ENCODE results near the gene TYMS. TPM values are rescaled to one million over a fixed set of nuclear protein-coding genes. Genes with fewer than 3 reads are reported as not detected.

The TYMS gene
- total RNA-seq, 1 experiment from 2014 or later: 140 TPM

DNA sequence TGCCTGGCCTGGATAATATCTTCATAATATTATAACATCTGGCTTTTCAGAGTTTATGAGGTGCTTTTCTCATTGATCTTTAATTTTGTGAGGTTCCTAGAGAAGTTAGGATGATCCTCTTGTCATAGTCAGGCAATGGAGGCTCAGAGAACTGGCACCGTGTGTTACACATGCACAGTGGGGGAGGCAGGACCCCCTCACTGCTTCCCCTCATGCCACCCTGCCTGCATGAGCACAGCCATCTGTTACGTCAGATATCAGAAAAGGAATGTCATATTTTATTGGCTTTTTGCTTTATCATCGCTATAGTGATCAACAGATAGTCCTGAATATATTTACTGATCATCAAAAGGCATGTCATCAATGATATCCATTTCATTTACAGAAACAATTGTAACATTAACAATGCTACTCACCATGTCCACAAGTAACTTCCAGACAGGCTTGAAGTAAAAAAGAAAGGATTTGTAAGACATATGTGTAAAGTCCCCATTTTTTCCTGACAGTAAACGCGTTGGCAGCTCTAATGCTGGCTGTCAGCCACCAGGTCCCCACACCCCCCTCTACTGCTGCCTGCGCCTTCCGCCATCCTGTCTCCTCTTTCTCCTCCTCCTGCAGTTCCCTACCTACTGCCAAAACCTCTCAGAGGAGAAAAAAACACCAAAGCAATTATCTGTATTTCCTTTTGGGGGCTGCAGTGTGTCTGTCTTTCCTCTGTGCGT, 36.2 kb downstream of the TYMS start:
- TF ChIP-seq, protein P1, sequence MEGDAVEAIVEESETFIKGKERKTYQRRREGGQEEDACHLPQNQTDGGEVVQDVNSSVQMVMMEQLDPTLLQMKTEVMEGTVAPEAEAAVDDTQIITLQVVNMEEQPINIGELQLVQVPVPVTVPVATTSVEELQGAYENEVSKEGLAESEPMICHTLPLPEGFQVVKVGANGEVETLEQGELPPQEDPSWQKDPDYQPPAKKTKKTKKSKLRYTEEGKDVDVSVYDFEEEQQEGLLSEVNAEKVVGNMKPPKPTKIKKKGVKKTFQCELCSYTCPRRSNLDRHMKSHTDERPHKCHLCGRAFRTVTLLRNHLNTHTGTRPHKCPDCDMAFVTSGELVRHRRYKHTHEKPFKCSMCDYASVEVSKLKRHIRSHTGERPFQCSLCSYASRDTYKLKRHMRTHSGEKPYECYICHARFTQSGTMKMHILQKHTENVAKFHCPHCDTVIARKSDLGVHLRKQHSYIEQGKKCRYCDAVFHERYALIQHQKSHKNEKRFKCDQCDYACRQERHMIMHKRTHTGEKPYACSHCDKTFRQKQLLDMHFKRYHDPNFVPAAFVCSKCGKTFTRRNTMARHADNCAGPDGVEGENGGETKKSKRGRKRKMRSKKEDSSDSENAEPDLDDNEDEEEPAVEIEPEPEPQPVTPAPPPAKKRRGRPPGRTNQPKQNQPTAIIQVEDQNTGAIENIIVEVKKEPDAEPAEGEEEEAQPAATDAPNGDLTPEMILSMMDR (conservative IDR thresholded peaks at IDR 0.05): no peak
- no peak overlapping the region for H2BK15ac ChIP-seq (ENCODE audit: low read depth, low read length)
- H3K27me3 ChIP-seq (ENCODE audit: insufficient read depth, low read length): no peaks in the 10 kb centered on the region
- no peak overlapping the region for H3K9ac ChIP-seq (ENCODE audit: extremely low read depth, insufficient read length, low read length)
- no peak overlapping the region for H3K4me2 ChIP-seq (ENCODE audit: insufficient read depth, insufficient read length, low read length)
- no peak overlapping the region for H3K27ac Mint-ChIP-seq
- no peaks in the 10 kb centered on the region for H3K79me1 ChIP-seq (ENCODE audit: insufficient read depth, low read depth, low read length, poor library complexity, severe bottlenecking)
- no CpG with 5 or more reads among the region's 8 CpGs for WGBS (ENCODE audit: extremely low coverage, insufficient read length, low lambda C conversion rate)
- H3K4ac ChIP-seq (ENCODE audit: low read depth, low read length): no peak overlapping the region
- no peaks in the 10 kb centered on the region for H3K23me2 ChIP-seq (ENCODE audit: insufficient read length, low read depth, low read length, poor library complexity, severe bottlenecking)
- no peak overlapping the region for H3K56ac ChIP-seq (ENCODE audit: insufficient read length, low read depth, low read length)
- H3K9me3 ChIP-seq (ENCODE audit: control insufficient read depth, low read depth, low read length): no peaks in the 10 kb centered on the region
- peaks cover 4 to 7% of the 10 kb centered on the region in 2 experiments for H3K4me1 Mint-ChIP-seq
- H3K9me3 Mint-ChIP-seq: no peaks in the 10 kb centered on the region
- H3K4me3 Mint-ChIP-seq: no peak overlapping the region
- H3K27ac ChIP-seq (ENCODE audit: insufficient read length, low read depth, low read length): no peak overlapping the region
- no peak for DNase-seq
- H2BK20ac ChIP-seq (ENCODE audit: low read depth, low read length, poor library complexity, severe bottlenecking): no peak overlapping the region
- H4K20me1 ChIP-seq (ENCODE audit: control insufficient read depth, insufficient read depth, insufficient read length): no peaks in the 10 kb centered on the region
- H3T11ph ChIP-seq (ENCODE audit: low read length): no peak overlapping the region
- no peak overlapping the region for H2AK5ac ChIP-seq (ENCODE audit: insufficient read length, low read length)
- H3K27me3 Mint-ChIP-seq (ENCODE audit: low read depth): no peaks in the 10 kb centered on the region; the same call in 1 of the 2 replicates
- H4K8ac ChIP-seq (replicated peaks; ENCODE audit: insufficient read length, low read depth, low read length): no peak overlapping the region
- no peaks in the 10 kb centered on the region for H3K79me2 ChIP-seq (ENCODE audit: insufficient read depth, low read length)
- H2BK5ac ChIP-seq (ENCODE audit: insufficient read length, low read length): no peak overlapping the region
- no peak overlapping the region for H3K14ac ChIP-seq (ENCODE audit: insufficient read depth, low read length)
- no peak overlapping the region for H2BK120ac ChIP-seq (ENCODE audit: low read depth, low read length, poor library complexity, severe bottlenecking)
- no peak overlapping the region for H3K18ac ChIP-seq (ENCODE audit: insufficient read length, low read depth, low read length)
- H2AFZ ChIP-seq (ENCODE audit: low read length): no peak overlapping the region
- no peaks in the 10 kb centered on the region for H3K4me1 ChIP-seq (ENCODE audit: insufficient read depth, low read length)
- no peak overlapping the region for H4K5ac ChIP-seq (ENCODE audit: insufficient read length, low read depth, low read length)
- peaks cover 2 to 42% (median 37%) of the 10 kb centered on the region in 3 experiments; a peak in 6 of 7 replicates for H3K36me3 Mint-ChIP-seq (ENCODE audit: insufficient read depth in 1 of 3, low read depth in 3 of 3)
- no peak overlapping the region for H4K91ac ChIP-seq (ENCODE audit: insufficient read length, low read depth, low read length)
- no peak overlapping the region for H2BK12ac ChIP-seq (ENCODE audit: insufficient read length, low read depth, low read length)
- no peak overlapping the region for H3K23ac ChIP-seq (ENCODE audit: insufficient read length, low read depth, low read length)
